ENCODE data around the gene ZMIZ1. TPM values are rescaled to one million over a fixed set of nuclear protein-coding genes. Genes with fewer than 3 reads are reported as not detected.

The ZMIZ1 gene
- polyA plus RNA-seq, 3 donors = 3.3 to 64.6 (median 8.9) TPM

DNA sequence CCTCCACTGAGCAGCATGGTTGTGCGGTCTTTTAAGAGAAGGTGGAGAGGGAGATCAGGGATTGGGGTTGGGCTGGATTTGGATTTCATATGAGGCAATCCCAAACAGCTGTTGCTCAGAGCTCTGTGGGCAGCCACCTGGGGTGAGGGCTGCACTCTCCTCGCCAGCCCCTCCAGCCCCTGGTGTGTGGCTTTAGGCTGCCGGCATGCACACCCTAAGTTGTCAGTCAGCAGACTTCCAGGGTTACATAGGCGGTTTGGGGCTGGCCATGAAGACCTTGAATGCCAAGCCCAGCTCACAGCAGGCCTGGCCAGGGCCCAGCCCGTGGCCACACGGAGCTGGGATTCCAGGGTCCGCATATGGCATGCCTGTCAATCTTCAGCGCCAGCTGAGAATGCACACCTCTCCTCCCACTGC lies 54.8 kb downstream of the ZMIZ1 start:
- Mint-ChIP-seq H3K36me3 (peaks cover 60 to 82% of the 10 kb centered on the region in 2 donors), H3K27ac (peak overlapping the region in 1 of 7 donors; percentile 12)

DNA sequence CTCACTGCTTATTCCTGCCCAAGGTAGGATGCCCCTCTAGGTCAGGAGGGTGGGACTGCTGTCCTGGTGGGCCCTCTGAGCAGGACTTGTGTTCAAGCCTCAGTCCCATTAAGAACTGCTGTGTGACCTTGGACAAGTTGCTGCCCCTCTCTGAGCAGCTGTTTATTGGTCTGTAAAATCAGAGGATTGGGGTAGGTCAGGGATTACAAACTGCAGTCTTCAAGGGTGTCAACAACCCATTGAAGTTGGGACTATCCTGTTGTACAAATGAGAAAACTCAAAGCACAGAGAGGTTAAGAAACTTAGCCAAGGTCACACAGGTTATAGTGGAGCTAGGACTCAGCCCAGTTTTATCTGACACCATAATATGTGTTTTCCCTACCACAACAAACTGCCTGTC lies 55.3 kb downstream of the ZMIZ1 start:
- Histone ChIP-seq H3K9ac (ENCODE audit: insufficient read depth, low read length, poor library complexity, severe bottlenecking) (no peak overlapping the region), H3K9me3 (replicated peaks in 1 of 2; ENCODE audit: control insufficient read depth in 1 of 2, insufficient read depth in 1 of 2, low read length in 2 of 2) (no peaks in the 10 kb centered on the region), H3K27ac (ENCODE audit: low read depth in 1 of 2, low read length in 2 of 2) (no peak overlapping the region), H2AFZ (ENCODE audit: insufficient read depth, low read depth, low read length, poor library complexity, severe bottlenecking) (no peak overlapping the region), H3K36me3 (replicated peaks in 1 of 2; ENCODE audit: control insufficient read depth in 1 of 2, insufficient read depth in 2 of 2, low read length in 2 of 2) (peaks cover 53 to 84% of the 10 kb centered on the region in 2 donors), H3K4me3 (replicated peaks in 1 of 3; ENCODE audit: low read depth in 2 of 3, low read length in 3 of 3) (no peak overlapping the region), H4K20me1 (ENCODE audit: insufficient read depth, low read length) (peaks cover 100% of the 10 kb centered on the region), H3K4me1 (ENCODE audit: control insufficient read depth in 1 of 2, insufficient read depth in 2 of 2, low read length in 2 of 2) (peaks cover 31 to 33% of the 10 kb centered on the region in 2 donors), H3K79me2 (ENCODE audit: insufficient read depth, low read length) (peaks cover 18% of the 10 kb centered on the region), H3K4me2 (replicated peaks; ENCODE audit: extremely low read depth, low read length, poor library complexity, severe bottlenecking) (no peak overlapping the region), H3K27me3 (ENCODE audit: control insufficient read depth in 2 of 2, insufficient read depth in 2 of 2, low read length in 2 of 2) (no peaks in the 10 kb centered on the region)
- H3K27me3 Mint-ChIP-seq (ENCODE audit: low read depth in 3 of 3) = peaks cover 0 to 3% (median 2%) of the 10 kb centered on the region in 3 donors
- peaks cover 60 to 76% of the 10 kb centered on the region in 2 donors for H3K36me3 Mint-ChIP-seq
- H3K9me3 Mint-ChIP-seq = no peaks in the 10 kb centered on the region
- intact Hi-C loops (cut with micrococcal nuclease) = loop anchor here in 1 of 2 donors (10.0 kb wide), 1 partner anchor 71 kb away; no protein-coding TSS in a partner anchor
- no peak overlapping the region for H3K4me3 Mint-ChIP-seq
- TF ChIP-seq, protein P1, sequence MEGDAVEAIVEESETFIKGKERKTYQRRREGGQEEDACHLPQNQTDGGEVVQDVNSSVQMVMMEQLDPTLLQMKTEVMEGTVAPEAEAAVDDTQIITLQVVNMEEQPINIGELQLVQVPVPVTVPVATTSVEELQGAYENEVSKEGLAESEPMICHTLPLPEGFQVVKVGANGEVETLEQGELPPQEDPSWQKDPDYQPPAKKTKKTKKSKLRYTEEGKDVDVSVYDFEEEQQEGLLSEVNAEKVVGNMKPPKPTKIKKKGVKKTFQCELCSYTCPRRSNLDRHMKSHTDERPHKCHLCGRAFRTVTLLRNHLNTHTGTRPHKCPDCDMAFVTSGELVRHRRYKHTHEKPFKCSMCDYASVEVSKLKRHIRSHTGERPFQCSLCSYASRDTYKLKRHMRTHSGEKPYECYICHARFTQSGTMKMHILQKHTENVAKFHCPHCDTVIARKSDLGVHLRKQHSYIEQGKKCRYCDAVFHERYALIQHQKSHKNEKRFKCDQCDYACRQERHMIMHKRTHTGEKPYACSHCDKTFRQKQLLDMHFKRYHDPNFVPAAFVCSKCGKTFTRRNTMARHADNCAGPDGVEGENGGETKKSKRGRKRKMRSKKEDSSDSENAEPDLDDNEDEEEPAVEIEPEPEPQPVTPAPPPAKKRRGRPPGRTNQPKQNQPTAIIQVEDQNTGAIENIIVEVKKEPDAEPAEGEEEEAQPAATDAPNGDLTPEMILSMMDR (IDR thresholded peaks at IDR 0.05) = no peak
- peak overlapping the region in 1 of 7 donors; percentile 18 for H3K27ac Mint-ChIP-seq
- no peak for DNase-seq
- peaks cover 39% of the 10 kb centered on the region for H3K4me1 Mint-ChIP-seq

More for the DNA sequence above, 54.8 kb downstream of the ZMIZ1 start:
- Histone ChIP-seq H3K4me1 (ENCODE audit: control insufficient read depth in 1 of 2, insufficient read depth in 2 of 2, low read length in 2 of 2) (peaks cover 26 to 27% of the 10 kb centered on the region in 2 donors), H3K4me3 (replicated peaks in 1 of 3; ENCODE audit: low read depth in 2 of 3, low read length in 3 of 3) (no peak overlapping the region), H3K9me3 (replicated peaks in 1 of 2; ENCODE audit: control insufficient read depth in 1 of 2, insufficient read depth in 1 of 2, low read length in 2 of 2) (no peaks in the 10 kb centered on the region), H3K27me3 (ENCODE audit: control insufficient read depth in 2 of 2, insufficient read depth in 2 of 2, low read length in 2 of 2) (no peaks in the 10 kb centered on the region), H3K79me2 (ENCODE audit: insufficient read depth, low read length) (peaks cover 14% of the 10 kb centered on the region), H3K27ac (ENCODE audit: low read depth in 1 of 2, low read length in 2 of 2) (no peak overlapping the region), H2AFZ (ENCODE audit: insufficient read depth, low read depth, low read length, poor library complexity, severe bottlenecking) (no peak overlapping the region), H3K9ac (ENCODE audit: insufficient read depth, low read length, poor library complexity, severe bottlenecking) (no peak overlapping the region), H3K36me3 (replicated peaks in 1 of 2; ENCODE audit: control insufficient read depth in 1 of 2, insufficient read depth in 2 of 2, low read length in 2 of 2) (peaks cover 57 to 89% of the 10 kb centered on the region in 2 donors), H4K20me1 (ENCODE audit: insufficient read depth, low read length) (peaks cover 100% of the 10 kb centered on the region), H3K4me2 (replicated peaks; ENCODE audit: extremely low read depth, low read length, poor library complexity, severe bottlenecking) (no peak overlapping the region)
- no peaks in the 10 kb centered on the region for H3K9me3 Mint-ChIP-seq
- no peak overlapping the region for H3K4me3 Mint-ChIP-seq
- TF ChIP-seq, protein P1 (IDR thresholded peaks at IDR 0.05) = no peak
- H3K4me1 Mint-ChIP-seq = peaks cover 34% of the 10 kb centered on the region
- DNase-seq = no peak
- WGBS (ENCODE audit: insufficient coverage) = 59% methylated on average over 7 of the region's 8 CpGs
- intact Hi-C loops (cut with micrococcal nuclease) = loop anchor here in 1 of 2 donors (10.0 kb wide), 1 partner anchor 71 kb away; no protein-coding TSS in a partner anchor
- H3K27me3 Mint-ChIP-seq (ENCODE audit: low read depth in 3 of 3) = peaks cover 0 to 3% (median under 1%) of the 10 kb centered on the region in 3 donors
